NCI-H446 (cell line): ENCODE measurements around the gene TENM3.
"Not testable (repeated sequence)": the region's sequence is repeated elsewhere in the genome, so short reads cannot be mapped to it uniquely, and the experiment has no call there.

Experiments
- DNase-seq, 2 experiments: peaks; one replicate each; lab custom pipeline; 2025; lab: John Stamatoyannopoulos, UW

TENM3 gene

DNA sequence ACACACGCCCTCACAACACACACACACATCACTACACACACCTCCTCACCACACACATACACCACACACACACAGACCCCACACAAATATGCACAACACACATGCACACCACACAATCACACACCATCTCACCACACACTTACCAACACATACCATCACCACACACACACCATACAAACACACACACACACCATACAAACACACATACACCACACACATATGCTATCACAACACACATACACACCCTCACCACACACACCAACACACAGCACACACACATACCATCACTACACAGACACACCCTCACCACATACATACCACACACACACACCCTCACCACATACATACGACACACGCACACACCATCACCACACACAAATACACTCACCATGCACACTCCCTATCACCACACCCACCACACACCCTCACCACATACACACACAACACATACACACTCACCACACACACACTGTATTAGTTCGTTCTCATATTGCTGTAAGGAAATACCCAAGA lies 567.0 kb downstream of the TENM3 start:
- DNase-seq: no peak

DNA sequence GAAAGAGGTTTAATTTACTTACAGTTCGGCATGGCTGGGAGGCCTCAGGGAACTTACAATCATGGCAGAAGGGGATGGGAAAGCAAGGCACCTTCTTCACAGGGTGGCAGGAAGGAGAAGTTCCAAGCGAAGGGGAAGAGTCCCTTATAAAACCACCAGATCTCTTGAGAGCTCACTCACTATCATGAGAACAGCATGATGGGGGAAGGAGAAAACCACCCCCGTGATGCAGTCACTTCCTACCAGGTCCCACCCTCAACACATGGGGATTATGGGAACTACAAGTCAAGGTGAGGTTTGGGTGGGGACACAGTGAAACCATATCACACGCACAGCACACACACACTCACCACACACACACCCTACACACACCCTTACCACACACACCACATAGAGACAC lies 569.7 kb downstream of the TENM3 start:
- no peak for DNase-seq

DNA sequence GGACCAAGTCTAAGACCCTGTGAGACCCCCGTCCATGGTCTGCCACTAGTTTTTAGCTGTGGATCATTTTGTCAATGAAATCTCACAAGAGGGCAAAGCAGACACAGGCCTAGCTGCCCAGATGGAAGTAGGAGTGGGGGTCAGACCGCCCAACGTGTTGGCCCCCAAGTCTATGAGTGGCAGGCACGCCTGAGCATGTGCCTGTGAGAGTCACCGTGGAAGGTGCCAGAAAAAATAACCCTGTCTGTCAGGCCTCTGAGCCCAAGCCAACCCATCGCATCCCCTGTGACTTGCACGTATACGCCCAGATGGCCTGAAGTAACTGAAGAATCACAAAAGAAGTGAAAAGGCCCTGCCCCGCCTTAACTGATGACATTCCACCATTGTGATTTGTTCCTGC lies 570.9 kb downstream of the TENM3 start:
- not testable (repeated sequence) for DNase-seq

DNA sequence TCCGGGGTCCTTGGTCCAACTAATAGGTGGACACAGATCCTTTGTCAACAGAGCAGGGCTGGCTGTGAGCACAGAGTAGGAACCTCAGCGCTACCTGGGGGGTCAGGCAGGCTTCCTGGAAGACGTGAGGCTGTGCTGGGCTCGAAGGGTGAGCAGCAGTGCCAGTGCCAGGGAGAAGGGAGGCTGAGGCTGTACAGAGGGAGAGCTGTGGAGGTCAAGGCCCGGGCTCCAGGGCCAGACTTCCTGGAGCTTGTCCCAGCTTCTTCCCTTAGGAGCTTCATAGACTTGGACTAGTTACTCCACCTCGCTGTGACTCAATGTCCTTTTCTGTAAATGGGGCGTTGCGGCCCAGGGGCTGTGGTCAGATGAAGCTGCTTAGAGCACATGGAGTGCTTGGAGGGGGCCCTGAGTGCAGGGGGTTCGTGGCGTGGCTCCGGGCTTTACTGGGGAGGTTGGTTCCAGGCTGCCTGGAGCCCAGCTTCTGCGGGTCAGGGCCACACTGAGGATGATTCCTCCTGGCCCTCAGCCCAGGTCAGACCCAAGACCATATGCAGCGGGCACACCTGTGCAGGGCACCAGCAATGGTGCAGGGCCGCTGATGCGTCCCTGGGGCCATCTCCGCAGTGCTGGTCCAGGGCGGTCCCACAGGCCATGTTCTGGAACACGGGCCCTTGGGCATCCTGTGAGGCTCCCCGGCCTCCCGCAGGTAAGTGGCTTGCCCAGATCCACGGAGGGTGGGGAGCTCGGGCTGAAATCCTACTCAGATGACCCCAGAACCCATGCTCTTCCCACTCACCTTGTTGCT lies 575.9 kb downstream of the TENM3 start:
- no peak for DNase-seq

DNA sequence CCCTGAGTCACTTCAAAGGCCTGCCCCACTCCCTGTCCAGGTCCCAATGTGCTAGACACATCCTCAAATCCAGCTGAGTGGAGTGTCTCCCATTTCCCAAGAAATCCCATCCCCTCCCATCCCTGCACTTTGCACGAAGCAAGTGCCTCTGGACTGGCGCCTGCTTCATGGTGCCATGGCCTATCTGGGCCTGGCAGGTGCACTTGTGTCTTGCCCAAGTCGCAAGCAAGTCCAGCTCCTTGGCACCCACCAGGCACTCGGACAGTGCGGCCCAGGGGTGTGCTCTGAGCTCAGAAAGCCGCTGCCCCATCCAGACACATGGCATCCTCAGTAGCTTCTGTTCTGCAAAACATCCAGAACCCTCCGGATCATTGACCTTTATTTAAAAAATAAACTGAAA lies 576.5 kb downstream of the TENM3 start:
- DNase-seq: no peak

DNA sequence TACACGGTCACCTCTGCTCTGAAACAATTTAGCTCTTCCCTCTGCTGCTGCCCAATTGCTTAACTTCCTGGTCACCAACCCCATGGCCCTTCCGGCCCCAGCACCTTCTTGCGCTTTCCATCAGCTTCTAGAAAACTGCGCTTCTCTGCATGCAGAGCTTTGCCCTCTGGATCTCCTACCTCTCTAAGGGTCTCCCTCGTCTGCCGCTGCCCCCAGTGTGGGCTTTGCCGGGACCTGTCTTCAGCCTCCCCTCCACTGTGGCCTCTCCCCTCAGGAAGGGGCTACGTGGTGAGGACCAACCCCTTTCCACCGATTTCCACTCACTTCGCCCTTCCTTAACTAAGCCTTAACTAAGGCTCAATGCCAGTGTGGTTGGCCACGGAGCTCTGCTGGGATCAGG lies 579.4 kb downstream of the TENM3 start:
- no peak for DNase-seq

DNA sequence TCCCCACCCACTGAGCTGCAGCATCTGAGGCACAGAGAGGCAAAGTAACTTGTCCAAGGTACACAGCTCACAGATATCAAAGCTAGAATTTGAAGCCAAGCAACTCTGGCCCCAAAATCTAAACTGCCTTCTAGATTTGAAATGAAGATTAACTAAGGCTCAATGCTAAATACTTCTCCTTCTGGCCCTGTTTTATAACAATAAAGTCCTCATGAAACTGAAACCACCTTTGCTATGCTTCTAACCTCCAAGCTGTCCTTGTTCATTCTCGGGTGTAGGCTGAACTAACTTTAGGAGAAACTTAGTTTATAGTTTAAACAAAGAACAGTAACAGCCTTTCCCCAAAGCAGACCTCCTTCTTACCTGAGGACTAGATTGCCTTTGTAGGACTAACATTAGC lies 580.4 kb downstream of the TENM3 start:
- no peak for DNase-seq

DNA sequence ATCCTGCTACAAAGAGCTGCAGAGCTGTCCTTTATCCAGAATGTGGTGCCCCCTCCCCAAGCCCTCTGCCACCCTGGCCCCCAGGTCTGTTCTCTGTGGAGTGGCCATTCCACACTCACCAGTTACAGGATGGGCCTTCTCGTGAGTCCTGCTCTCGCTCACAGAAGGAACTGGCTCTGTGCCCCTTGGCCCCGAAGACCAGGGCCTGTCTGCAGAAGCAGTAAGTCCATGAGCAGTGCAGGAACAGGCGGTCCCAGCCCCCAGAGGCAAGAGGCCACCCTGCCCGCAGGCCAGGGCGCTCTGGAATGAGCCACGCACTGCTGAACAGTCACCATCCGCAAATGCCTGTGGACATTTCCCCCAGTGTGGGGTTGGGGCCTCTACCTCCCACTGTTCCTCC lies 581.8 kb downstream of the TENM3 start:
- DNase-seq: no peak

DNA sequence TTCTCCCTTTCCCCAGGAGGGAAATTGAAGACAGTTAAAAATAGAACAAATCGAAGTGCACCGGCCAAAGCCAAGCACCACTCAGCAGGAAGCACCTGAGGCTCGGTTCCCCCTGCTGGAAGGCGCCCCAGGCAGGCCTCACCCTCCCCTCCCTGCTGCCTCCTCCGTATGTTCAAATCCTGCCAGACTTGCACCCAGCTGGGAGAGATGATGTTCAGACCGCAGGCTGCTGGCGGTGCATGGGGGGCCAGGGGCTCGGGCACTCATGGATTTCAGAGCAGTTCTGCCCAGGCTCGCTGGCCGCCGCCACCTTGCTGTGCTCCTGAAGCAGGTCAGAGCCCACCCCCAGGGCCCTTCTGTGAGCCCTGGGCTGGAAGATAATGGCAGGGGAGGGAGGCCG lies 582.6 kb downstream of the TENM3 start:
- DNase-seq: no peak

DNA sequence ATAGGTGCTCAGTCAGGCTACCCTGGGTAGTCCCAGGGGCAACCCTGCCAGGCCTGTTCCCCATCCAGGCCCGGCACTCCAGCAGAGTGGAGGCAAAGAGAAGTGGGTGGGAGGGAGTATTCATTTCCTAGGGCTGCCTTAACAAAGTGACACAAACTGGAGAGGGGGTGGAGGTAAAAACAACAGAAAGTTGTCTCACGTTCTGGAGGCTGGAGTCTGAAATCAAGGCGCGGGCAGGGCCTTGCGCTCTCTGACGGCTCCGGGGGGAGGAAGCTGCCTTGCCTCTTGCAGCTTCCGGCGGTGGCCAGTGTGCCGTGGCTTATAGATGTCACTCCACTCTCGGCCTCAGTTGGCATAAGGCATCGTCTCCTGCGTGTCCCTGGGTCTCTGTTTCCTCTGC lies 583.2 kb downstream of the TENM3 start:
- no peak for DNase-seq

DNA sequence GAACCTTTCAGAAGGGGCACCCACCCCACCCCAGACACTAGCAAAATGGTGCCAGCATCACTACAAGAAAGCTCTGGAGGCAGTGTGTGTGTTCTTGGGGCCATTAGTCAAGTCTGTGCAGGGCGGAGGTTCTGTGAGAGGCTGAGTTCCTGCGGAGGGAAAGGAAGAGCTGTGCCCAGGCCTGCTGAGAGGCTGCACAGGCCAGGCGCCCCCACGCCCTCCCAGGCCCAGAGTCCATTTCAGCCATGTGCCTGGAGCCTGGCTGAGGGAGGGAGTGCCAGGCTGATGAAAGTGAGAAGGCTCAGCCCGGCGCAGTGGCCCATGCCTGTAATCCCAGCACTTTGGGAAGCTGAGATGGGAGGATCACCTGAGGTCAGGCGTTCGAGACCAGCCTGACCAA lies 584.0 kb downstream of the TENM3 start:
- no peak for DNase-seq

DNA sequence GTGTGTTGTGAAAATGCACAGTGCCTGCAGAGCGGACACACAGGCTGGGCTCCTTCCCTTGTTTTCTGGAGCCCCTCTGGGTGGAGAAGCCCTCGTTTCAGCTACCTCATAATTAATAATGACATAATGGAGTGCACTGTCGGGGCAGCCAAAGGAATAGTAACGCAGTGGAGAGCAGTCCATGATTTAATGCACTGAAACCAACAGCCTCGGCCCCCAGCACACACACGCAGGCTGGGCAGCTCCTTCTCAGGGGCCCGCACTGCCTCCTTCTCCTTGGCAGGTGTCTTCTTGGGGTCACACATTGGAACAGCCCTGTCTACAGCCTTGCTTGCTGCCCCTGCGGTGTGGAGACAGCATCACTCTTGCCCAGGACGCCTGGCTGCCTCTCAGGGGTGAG lies 584.8 kb downstream of the TENM3 start:
- DNase-seq: no peak

DNA sequence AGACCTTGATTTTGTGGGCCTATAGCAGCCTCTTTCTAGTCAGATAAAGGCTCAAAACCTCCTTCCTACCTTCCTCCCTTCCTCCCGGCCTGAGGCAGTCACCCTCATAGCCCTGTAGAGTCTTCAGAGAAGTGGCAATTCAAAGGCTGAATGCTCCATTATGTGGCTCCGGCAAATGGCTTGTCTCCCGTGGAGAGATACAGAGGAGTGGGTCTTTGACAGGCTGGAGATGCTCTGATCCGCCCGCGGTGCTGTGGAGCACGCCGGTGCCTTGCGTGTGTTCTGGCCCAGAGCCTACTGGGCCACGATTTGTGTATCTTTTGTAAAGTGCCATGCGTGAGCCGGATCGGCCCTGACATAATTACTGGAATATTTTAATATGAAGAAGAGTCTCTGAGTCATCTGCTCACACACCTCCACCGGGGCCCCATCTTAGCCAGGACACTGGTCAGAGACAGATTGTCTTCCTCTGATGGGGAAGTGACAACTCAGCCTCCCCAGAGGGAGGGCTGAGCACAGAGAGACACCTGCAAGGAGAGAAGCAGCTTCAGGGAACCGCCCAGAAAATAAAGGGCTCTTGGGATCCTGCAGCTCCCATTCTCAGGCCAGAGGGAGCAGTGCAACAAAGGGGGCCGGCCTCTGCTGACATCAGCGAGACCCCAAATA lies 585.3 kb downstream of the TENM3 start:
- DNase-seq: no peak

DNA sequence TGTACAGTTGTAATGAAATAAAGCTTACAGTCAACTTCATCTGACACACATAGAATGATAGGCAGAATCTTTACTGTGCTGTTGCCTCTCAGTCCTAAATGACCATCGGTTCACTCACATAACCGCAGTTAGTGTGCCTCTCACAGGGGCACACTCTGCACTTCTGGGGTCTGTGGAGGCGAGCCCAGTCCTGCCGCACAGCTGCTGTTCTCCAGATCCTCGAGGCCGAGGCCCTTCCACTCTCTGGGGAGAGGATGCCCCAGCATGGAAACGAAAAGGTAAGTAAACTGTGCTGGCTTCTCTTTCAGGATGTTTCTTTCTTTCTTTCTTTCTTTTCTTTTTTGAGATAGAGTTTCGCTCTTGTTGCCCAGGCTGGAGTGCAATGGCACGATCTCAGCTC lies 586.0 kb downstream of the TENM3 start:
- DNase-seq: no peak

DNA sequence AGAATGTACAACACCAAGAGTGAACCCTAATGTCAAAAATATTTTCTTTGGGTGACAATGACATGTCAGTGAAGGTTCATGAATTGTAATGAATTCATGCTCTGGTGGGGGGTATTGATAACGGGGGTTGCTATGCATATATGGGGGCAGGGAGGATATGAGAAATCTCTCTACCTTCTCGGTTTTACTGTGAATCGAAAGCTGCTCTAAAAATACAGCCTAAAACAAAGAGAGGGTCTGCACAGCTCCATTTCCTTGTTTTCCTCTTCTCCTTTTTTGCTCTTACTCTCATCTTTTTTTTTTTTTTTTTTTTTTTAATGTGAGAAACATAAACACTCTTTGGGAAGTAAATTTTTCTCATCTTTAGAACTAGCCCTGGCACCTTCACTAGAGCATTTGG lies 588.2 kb downstream of the TENM3 start:
- no peak for DNase-seq

DNA sequence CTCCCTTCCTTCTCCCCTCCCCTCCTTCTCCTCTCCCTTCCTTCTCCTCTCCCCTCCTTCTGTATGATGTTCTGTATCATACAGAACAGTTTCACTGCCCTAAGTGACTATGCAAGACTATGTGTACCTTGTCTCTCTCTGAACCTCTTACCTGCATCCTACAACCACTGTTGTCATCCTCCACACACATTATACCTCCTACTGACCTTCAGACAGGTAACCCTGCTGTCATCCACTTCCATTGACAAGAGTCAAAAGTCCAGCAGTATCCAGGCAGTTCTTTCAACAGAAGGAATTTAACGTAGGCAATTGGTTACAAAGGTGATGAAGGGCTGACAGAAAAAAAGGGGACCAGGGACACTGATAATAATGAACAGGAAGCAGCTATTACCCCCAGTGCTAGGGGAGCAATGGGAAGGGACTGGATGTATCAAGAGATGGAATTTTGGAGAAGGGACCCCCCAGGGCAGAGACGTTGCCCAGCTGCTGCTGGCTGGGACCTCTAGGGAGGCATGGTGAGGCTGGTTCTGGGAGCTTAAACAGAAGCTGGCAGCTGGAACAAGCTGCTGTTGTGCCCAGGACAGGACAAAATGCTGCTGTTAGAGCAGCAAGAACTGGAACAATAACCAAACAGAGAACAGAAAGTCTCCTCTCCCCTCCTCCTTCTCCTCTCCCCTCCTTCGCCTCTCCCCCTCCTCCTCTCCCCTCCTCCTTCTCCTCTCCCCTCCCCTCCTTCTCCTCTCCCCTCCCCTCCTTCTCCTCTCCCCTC lies 589.3 kb downstream of the TENM3 start:
- no peak for DNase-seq

DNA sequence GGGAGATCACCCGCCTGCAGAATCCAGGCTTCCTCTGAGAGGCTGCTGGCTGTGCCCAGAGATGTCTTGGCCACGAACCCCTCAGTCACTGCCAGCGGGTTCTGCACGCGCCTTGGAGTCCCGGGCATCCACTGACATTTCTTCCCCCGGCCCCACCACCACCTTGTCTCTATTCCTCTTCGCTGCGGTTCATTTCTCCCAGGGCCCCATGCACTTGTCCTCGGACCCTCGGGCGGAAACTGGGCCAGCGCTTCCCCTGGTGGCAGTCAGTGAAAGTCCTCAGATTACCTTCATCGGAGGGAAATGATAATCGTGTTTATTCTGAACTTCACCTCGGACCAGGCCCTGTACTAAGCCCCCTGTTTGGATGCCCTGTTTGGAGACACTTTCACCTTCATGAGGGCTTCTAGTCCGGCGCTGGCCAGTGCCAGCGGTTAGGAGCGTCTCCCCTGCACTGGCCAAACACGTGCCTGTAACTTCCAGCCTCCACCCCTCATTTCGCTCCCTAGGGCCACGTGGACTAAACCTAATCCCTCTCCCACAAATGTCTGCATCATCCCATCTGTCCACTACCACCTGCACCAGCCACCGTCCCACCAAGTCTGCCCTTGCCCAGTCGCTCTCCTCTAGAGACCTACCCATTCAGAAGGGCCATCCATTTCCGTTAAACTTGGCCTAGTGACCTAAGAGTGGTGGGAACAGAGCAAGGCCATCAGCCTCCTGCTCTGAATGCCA lies 592.0 kb downstream of the TENM3 start:
- no peak for DNase-seq

DNA sequence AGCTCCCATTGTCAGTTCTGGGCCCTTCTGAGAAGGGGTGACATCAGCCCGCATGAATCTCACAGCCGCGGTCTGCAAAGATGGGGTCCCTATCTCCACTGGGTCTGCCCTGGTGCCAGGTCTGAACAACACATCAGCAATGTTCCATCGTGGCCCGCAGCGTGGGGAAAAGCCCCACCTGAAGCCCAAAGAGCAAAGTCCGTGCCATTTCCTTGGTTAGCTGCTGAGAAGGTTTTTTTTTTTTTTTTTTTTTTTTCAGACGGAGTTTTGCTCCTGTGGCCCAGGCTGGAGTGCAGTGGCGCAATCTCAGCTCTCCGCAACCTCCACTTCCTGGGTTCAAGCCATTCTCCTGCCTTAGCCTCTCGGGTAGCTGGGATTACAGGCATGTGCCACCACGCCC lies 594.6 kb downstream of the TENM3 start:
- DNase-seq: no peak

DNA sequence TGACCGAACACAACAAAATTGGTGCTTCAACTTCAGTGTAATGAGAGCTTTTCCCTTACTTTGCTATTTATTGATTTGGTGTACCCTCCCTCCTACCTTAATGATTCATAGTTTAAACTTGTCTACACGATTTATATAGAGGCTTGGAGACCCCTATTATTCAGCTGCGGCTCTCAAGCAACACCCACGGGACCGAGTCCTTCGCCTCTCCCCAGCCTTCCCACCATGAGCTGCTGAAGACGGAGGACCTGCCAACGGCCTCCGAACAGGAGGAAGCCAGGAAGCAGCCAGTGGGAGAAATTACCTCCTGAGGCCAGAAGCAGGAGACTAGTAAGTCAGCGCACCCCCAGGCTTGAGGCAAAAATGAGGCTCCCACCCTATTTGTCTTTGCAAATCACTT lies 595.3 kb downstream of the TENM3 start:
- no peak for DNase-seq

DNA sequence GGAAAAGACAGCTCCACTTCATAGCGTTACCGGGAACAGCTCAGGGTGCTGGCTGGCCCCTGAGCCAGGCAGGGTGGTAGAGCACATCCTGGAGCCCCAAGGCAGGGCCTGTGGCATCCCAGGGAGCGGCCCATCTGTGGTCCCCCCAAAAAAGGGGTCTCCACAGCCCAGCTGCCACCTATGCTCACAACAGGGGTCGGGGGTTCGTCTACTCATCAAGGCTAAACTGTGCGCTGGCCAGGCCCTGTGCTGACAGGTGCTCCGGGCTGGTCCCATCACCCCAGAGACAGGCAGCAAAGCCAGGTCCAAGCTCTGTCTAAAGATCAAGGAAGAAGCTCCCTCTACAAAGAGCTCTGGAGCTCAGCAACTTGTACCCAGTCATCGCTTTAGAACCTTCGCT lies 596.1 kb downstream of the TENM3 start:
- DNase-seq: no peak

DNA sequence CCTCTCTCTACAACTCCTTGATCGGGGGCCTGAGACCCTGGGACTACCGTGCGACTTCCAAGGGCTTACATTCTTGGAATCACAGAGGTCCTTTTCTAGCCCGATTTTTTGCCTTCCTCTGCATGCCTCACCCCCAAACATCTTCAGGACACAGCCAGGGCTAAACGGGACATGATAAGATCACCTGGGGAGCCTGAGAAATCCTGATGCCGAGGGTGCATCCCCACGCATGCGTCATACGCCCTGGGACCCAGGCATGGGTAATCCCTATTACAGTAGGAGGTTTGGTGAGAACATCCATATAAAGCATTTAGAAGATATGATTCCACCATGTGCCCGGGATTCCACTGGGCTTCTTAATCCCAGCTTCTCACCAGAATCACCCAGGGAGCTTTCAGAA lies 596.9 kb downstream of the TENM3 start:
- DNase-seq: no peak

DNA sequence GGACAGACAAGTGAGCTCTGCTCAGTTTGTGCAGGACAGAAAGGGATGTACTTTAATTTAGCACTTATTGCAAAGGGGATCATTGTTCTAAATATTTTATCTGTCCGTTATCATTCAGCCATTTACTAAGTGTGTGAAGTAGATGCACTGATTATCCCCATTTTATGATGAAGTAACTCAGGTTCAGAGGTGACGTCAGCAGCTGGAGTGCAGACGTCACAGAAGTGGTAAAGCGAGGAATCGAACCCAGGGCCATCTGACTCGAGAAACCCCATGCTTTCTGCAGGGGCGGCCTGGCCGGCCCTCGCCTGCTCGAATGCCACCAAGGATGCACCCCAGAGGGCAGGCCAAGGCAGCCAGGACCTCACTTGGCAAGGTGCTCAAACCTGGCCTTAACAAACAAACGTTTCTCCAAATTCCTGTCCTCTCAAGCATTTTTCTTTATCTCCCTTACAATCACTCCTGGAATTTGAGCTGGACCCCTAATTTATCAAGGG lies 599.0 kb downstream of the TENM3 start:
- DNase-seq: no peak
